SK-N-SH treated with all-trans-retinoic acid at 6 μM for 48 hours (cell line): Measurements from ENCODE around the gene SERINC3.
"Not testable (repeated sequence)": the region's sequence is repeated elsewhere in the genome, so short reads cannot be mapped to it uniquely, and the experiment has no call there.

Experiments
- ATAC-seq: fragments of 200-7000 bp; cut with Tn5 transposase; 3 replicates; pipeline ENCODE4 v1.9.1; 2020; ENCODE audit warnings: mild to moderate bottlenecking, moderate library complexity
- ARNTL ChIP-seq: fragments of 450-650 bp; formaldehyde crosslinking; IDR thresholded peaks from 2 replicates; pipeline ENCODE4 v1.5.0; 2020; ENCODE audit warnings: low read depth, mild to moderate bottlenecking, moderate library complexity, borderline replicate concordance
- BACH2 ChIP-seq: fragments of 250-450 bp; sonication (Bioruptor Pico); IDR thresholded peaks from 2 replicates; pipeline ENCODE4 v1.9.0; 2021; ENCODE audit warnings: mild to moderate bottlenecking, borderline replicate concordance
- CREB5 ChIP-seq: fragments of 250-450 bp; sonication (Bioruptor Pico); IDR thresholded peaks from 2 replicates; pipeline ENCODE4 v1.5.1; 2020; ENCODE audit warnings: low read depth, mild to moderate bottlenecking, moderate library complexity
- CSDC2 ChIP-seq: fragments of 250-450 bp; sonication (Bioruptor Pico); IDR thresholded peaks from 2 replicates; pipeline ENCODE4 v1.5.0; 2020; ENCODE audit warnings: mild to moderate bottlenecking, moderate library complexity
- CSRNP3 ChIP-seq: fragments of 250-450 bp; sonication (Bioruptor Pico); IDR thresholded peaks from 2 replicates; pipeline ENCODE4 v1.5.1; 2021; ENCODE audit warnings: mild to moderate bottlenecking, moderate library complexity
- ESRRG ChIP-seq: fragments of 250-450 bp; sonication (Bioruptor Pico); IDR thresholded peaks from 2 replicates; pipeline ENCODE4 v1.6.1; 2021; ENCODE audit warnings: mild to moderate bottlenecking
- ISL1 ChIP-seq: fragments of 250-450 bp; sonication (Bioruptor Pico); IDR thresholded peaks from 2 replicates; pipeline ENCODE4 v2.1.2; 2022; ENCODE audit warnings: mild to moderate bottlenecking, moderate library complexity
- OSR1 ChIP-seq: fragments of 250-450 bp; sonication (Bioruptor Pico); IDR thresholded peaks from 2 replicates; pipeline ENCODE4 v1.8.0; 2022; ENCODE audit warnings: moderate library complexity, mild to moderate bottlenecking, inconsistent platforms
- PATZ1 ChIP-seq: fragments of 250-450 bp; sonication (Bioruptor Pico); IDR thresholded peaks from 2 replicates; pipeline ENCODE4 v1.8.0; 2020; ENCODE audit warnings: mild to moderate bottlenecking, moderate library complexity, borderline replicate concordance
- POU6F1 ChIP-seq: fragments of 250-450 bp; sonication (Bioruptor Pico); IDR thresholded peaks from 2 replicates; pipeline ENCODE4 v1.8.0; 2021; ENCODE audit warnings: low read depth, mild to moderate bottlenecking, moderate library complexity, borderline replicate concordance
- RARB ChIP-seq: fragments of 250-450 bp; sonication (Bioruptor Pico); IDR thresholded peaks from 2 replicates; pipeline ENCODE4 v1.8.0; 2021; ENCODE audit warnings: mild to moderate bottlenecking, moderate library complexity
- SNAI2 ChIP-seq: fragments of 250-450 bp; sonication (Bioruptor Pico); IDR thresholded peaks from 2 replicates; pipeline ENCODE4 v1.5.0; 2020; ENCODE audit warnings: mild to moderate bottlenecking, moderate library complexity
- TCF4 ChIP-seq: fragments of 250-450 bp; sonication (Bioruptor Pico); IDR thresholded peaks from 2 replicates; pipeline ENCODE4 v1.8.0; 2021; ENCODE audit warnings: mild to moderate bottlenecking, moderate library complexity, borderline replicate concordance
- TOX ChIP-seq: fragments of 250-450 bp; sonication (Bioruptor Pico); IDR thresholded peaks from 2 replicates; pipeline ENCODE4 v1.8.0; 2021; ENCODE audit warnings: mild to moderate bottlenecking, moderate library complexity, borderline replicate concordance
- TSHZ2 ChIP-seq: fragments of 250-450 bp; sonication (Bioruptor Pico); IDR thresholded peaks from 2 replicates; pipeline ENCODE4 v1.5.0; 2020; ENCODE audit warnings: mild to moderate bottlenecking, moderate library complexity
- ZFP3 ChIP-seq: fragments of 250-450 bp; sonication (Bioruptor Pico); IDR thresholded peaks from 2 replicates; pipeline ENCODE4 v1.5.0; 2020; ENCODE audit warnings: mild to moderate bottlenecking, moderate library complexity
- ZNF565 ChIP-seq: fragments of 450-650 bp; formaldehyde crosslinking; conservative IDR thresholded peaks from 2 replicates; pipeline ENCODE4 v1.5.0; 2020; ENCODE audit warnings: low read depth, mild to moderate bottlenecking, moderate library complexity
- ZNF8 ChIP-seq: fragments of 450-650 bp; formaldehyde crosslinking; IDR thresholded peaks from 2 replicates; pipeline ENCODE4 v1.5.0; 2020; ENCODE audit warnings: mild to moderate bottlenecking, moderate library complexity

Gene SERINC3

GRCh38 chr20:44475694-44476560 lies 45.9 kb downstream of the SERINC3 start, which contains the start of gene TTPAL:
Gene TTPAL, plus strand, starts transcription at chr20:44475874. Its CDS starts 4,126 bp downstream, at chr20:44480000.
- peak; percentile 97 for ATAC-seq
- no peak for TF ChIP-seq RARB (CRISPR knock-in tag)
- TF ChIP-seq ESRRG = peak; percentile 2; the same call in 1 of the 2 replicates
- peak; percentile 73 for TF ChIP-seq PATZ1 (CRISPR knock-in tag)

- ATAC-seq = no peak
- TF ChIP-seq ESRRG (no peak), TOX (CRISPR knock-in tag) (no peak)
These were observed 46.5 kb downstream of the SERINC3 start for GRCh38 chr20:44475372-44475693.

- not testable (repeated sequence) for ATAC-seq
These were observed 49.6 kb downstream of the SERINC3 start for GRCh38 chr20:44472283-44472682.

- TF ChIP-seq ZFP3 (CRISPR knock-in tag) (no peak), ISL1 (CRISPR knock-in tag) (no peak), CSDC2 (no peak), TSHZ2 (no peak), SNAI2 (no peak), BACH2 (no peak), CSRNP3 (CRISPR knock-in tag) (no peak), ZNF8 (no peak), ARNTL (no peak), TCF4 (no peak), ZNF565 (CRISPR knock-in tag) (no peak), CREB5 (CRISPR knock-in tag) (no peak), POU6F1 (no peak), PATZ1 (CRISPR knock-in tag) (no peak), OSR1 (no peak)
- TF ChIP-seq, all 23 proteins: peak for 0
These were observed 50.4 kb downstream of the SERINC3 start for GRCh38 chr20:44471481-44471882.

More at GRCh38 chr20:44471481-44471882, 50.4 kb downstream of the SERINC3 start:
- peak; percentile 33 for ATAC-seq
